HCT116 (cell line): ENCODE results near the gene ZNF541. TPM values are rescaled to one million over a fixed set of nuclear protein-coding genes. Genes with fewer than 3 reads are reported as not detected.

Experiments
- ATAC-seq: fragments of 200-7000 bp; cut with Tn5 transposase; 2 replicates; pipeline ENCODE4 v1.9.1; 2020; ENCODE audit warnings: mild to moderate bottlenecking, moderate library complexity
- BruUV-seq: library from RNA; stranded (reverse); fragments of 400-500 nt; replicated peaks from 2 replicates; lab custom pipeline; 2021; lab: Mats Ljungman, UMichigan
- CTCF ChIA-PET: fragments of 300-600 bp; sonication (Branson Sonifier 250); formaldehyde crosslinking; loops from one replicate; lab custom pipeline; 2021; ENCODE audit warnings: antibody characterized with exemption; lab: Charles Lee
- POLR2A ChIA-PET: fragments of 300-600, 350-600 bp; sonication (Branson Sonifier 250); formaldehyde crosslinking; loops from one replicate; lab custom pipeline; 2021; ENCODE audit warnings: antibody characterized with exemption; lab: Charles Lee
- RAD21 ChIA-PET, 2 experiments: fragments of 300-600 bp; sonication (Branson Sonifier 250); formaldehyde crosslinking; loops; one replicate each; lab custom pipeline; 2023; ENCODE audit warnings: low total read pairs in 2 of 2; ENCODE audit not compliant: uncharacterized antibody in 2 of 2, unreplicated experiment in 2 of 2, low non-redundant PET in 1 of 2; lab: Charles Lee
- DNase-seq: peaks from one replicate; pipeline ENCODE4 v3.0.0-alpha.2; 2010; ENCODE audit warnings: low read depth, low spot score
- H2AFZ ChIP-seq: fragments of 200-600 bp; shearing (Covaris generic), sonication (generic); 2 replicates; pipeline ENCODE4 v1.6.1; 2017; ENCODE audit warnings: low read depth, mixed run types, mixed read lengths, antibody characterized with exemption, low read length; ENCODE audit not compliant: poor library complexity, severe bottlenecking
- H3K27ac ChIP-seq: 2 replicates; pipeline ENCODE4 v1.5.1; 2012; ENCODE audit warnings: low read depth, low read length
- H3K27me3 ChIP-seq: fragments of 200-600 bp; sonication (generic); 2 replicates; pipeline ENCODE4 v1.6.1; 2016; ENCODE audit warnings: mixed run types, low read length, mixed read lengths; ENCODE audit not compliant: insufficient read depth
- H3K36me3 ChIP-seq, 2 experiments: fragments of 200-500 bp in 1 of 2; fragments of 200-600 bp in 1 of 2; sonication (Bioruptor generic) in 1 of 2; sonication (generic) in 1 of 2; 2 replicates each; pipeline versions ENCODE4 v1.5.1 to v1.6.1; 2014 to 2016; ENCODE audit warnings: low read length in 2 of 2, inconsistent platforms in 1 of 2, mixed read lengths in 1 of 2, mixed run types in 1 of 2; ENCODE audit not compliant: insufficient read depth in 2 of 2, control insufficient read depth in 1 of 2
- H3K4me1 ChIP-seq, 2 experiments: fragments of 200-600 bp in 1 of 2; sonication (generic) in 1 of 2; 2 replicates each; pipeline versions ENCODE4 v1.5.1 to v1.6.1; 2012 to 2017; ENCODE audit warnings: low read length in 2 of 2, inconsistent platforms in 1 of 2, mild to moderate bottlenecking in 1 of 2, mixed read lengths in 1 of 2, mixed run types in 1 of 2, moderate library complexity in 1 of 2; ENCODE audit not compliant: insufficient read depth in 2 of 2, control insufficient read depth in 1 of 2
- H3K4me2 ChIP-seq: fragments of 200-600 bp; sonication (generic); 2 replicates; pipeline ENCODE4 v1.6.1; 2017; ENCODE audit warnings: mixed run types, low read length, mixed read lengths
- H3K4me3 ChIP-seq, 2 experiments: fragments of 200-600 bp in 1 of 2; sonication (generic) in 1 of 2; replicated peaks in 1 of 2; 2 replicates each; pipeline ENCODE4 v1.5.1; 2011 to 2016; ENCODE audit warnings: low read length in 2 of 2, control low read depth in 1 of 2, low read depth in 1 of 2, mild to moderate bottlenecking in 1 of 2, mixed read lengths in 1 of 2, mixed run types in 1 of 2
- H3K79me2 ChIP-seq: fragments of 200-600 bp; sonication (generic); 2 replicates; pipeline ENCODE4 v1.6.1; 2017; ENCODE audit warnings: mild to moderate bottlenecking, mixed run types, low read length, moderate library complexity, mixed read lengths; ENCODE audit not compliant: insufficient read depth
- H3K9ac ChIP-seq: fragments of 200-600 bp; sonication (generic); 2 replicates; pipeline ENCODE4 v1.6.1; 2016; ENCODE audit warnings: low read length, mixed read lengths
- H3K9me2 ChIP-seq: fragments of 200-600 bp; sonication (generic), shearing (Covaris generic); 2 replicates; pipeline ENCODE4 v1.6.1; 2017; ENCODE audit warnings: mixed run types, mild to moderate bottlenecking, moderate library complexity; ENCODE audit not compliant: insufficient read depth
- H3K9me3 ChIP-seq, 2 experiments: fragments of 200-500 bp in 1 of 2; fragments of 200-600 bp in 1 of 2; sonication (Bioruptor generic) in 1 of 2; sonication (generic) in 1 of 2; 2 replicates each; pipeline ENCODE4 v1.6.1; 2014 to 2017; ENCODE audit warnings: low read length in 2 of 2, mixed read lengths in 2 of 2, inconsistent platforms in 1 of 2, low read depth in 1 of 2, mild to moderate bottlenecking in 1 of 2, mixed run types in 1 of 2, moderate library complexity in 1 of 2; ENCODE audit not compliant: control insufficient read depth in 1 of 2, insufficient read depth in 1 of 2
- H4K20me1 ChIP-seq: fragments of 200-600 bp; sonication (generic), shearing (Covaris generic); 2 replicates; pipeline ENCODE4 v1.6.1; 2017; ENCODE audit warnings: mixed run types, mild to moderate bottlenecking, moderate library complexity; ENCODE audit not compliant: insufficient read depth
- CEBPB ChIP-seq: IDR thresholded peaks from 2 replicates; pipeline ENCODE4 v1.6.1; 2012; ENCODE audit warnings: low read depth
- EGR1 ChIP-seq: IDR thresholded peaks from 2 replicates; pipeline ENCODE4 v1.6.1; 2012; ENCODE audit warnings: low read depth
- ELF1 ChIP-seq: IDR thresholded peaks from 2 replicates; pipeline ENCODE4 v1.6.1; 2012; ENCODE audit warnings: low read depth, borderline replicate concordance
- POLR2AphosphoS5 ChIP-seq: IDR thresholded peaks from 2 replicates; pipeline ENCODE4 v1.6.1; 2011; ENCODE audit warnings: mild to moderate bottlenecking, low read depth, low read length, moderate library complexity
- SIN3A ChIP-seq: IDR thresholded peaks from 2 replicates; pipeline ENCODE4 v1.6.1; 2012; ENCODE audit warnings: low read depth
- TCF7L2 ChIP-seq: IDR thresholded peaks from 2 replicates; pipeline ENCODE4 v1.7.0; 2011; ENCODE audit warnings: borderline replicate concordance, inconsistent platforms; ENCODE audit not compliant: insufficient read depth, insufficient read length; ENCODE audit errors: extremely low read depth
- ZFX ChIP-seq: fragments of 450-650 bp; IDR thresholded peaks from 2 replicates; pipeline ENCODE4 v1.6.1; 2017
- ZNF274 ChIP-seq: fragments of 200-500 bp; sonication (Bioruptor generic); IDR thresholded peaks from 2 replicates; pipeline ENCODE4 v1.6.1; 2014; ENCODE audit warnings: mild to moderate bottlenecking, low read depth, low read length, inconsistent platforms
- intact Hi-C: fragments of 100-400 bp; cut with micrococcal nuclease; formaldehyde crosslinking; loops from 2 replicates; pipeline ENCODE4 v1.10.0; 2022
- total RNA-seq: library from RNA; stranded (reverse); gene quantifications from one replicate; pipeline ENCODE4 v1.2.1, GENCODE V29; 2021; ENCODE audit not compliant: unreplicated experiment
- TF ChIP-seq, protein P1 (sequence below): IDR thresholded peaks from 2 replicates; pipeline ENCODE4 v1.6.1; 2012
- TF ChIP-seq, protein P2 (sequence below): IDR thresholded peaks from 2 replicates; pipeline ENCODE4 v1.6.1; 2012; ENCODE audit warnings: low read depth

The ZNF541 gene
- total RNA-seq, 1 experiment from 2014 or later: not detected

- H3K27ac ChIP-seq: no peak overlapping the region
- ATAC-seq: no peak
- CTCF ChIA-PET: interaction anchor here (0.7 to 1.1 kb wide), 3 partner anchors 46 to 60 kb away, joined by 3 read pairs; partner anchors contain the start of gene NAPA
- H3K27me3 ChIP-seq: no peaks in the 10 kb centered on the region
- no peaks in the 10 kb centered on the region for H3K79me2 ChIP-seq
- TF ChIP-seq, protein P1, sequence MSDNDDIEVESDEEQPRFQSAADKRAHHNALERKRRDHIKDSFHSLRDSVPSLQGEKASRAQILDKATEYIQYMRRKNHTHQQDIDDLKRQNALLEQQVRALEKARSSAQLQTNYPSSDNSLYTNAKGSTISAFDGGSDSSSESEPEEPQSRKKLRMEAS: no peak
- TF ChIP-seq ZNF274: no peak
- TF ChIP-seq EGR1: no peak
- no peak for TF ChIP-seq POLR2AphosphoS5
- TF ChIP-seq ZFX: no peak
- no peak for TF ChIP-seq SIN3A
- TF ChIP-seq, all 23 proteins: peak for 0
- no peaks in the 10 kb centered on the region for H3K9me2 ChIP-seq
- H3K4me2 ChIP-seq: no peak overlapping the region
- H3K4me1 ChIP-seq: no peaks in the 10 kb centered on the region
- no peaks in the 10 kb centered on the region for H3K9me3 ChIP-seq
- no peak for DNase-seq
- no peak overlapping the region for H3K9ac ChIP-seq
- H3K4me3 ChIP-seq: no peak overlapping the region
- H4K20me1 ChIP-seq: no peaks in the 10 kb centered on the region
- intact Hi-C loops: no loop called here
- BruUV-seq: no TSS peak
- POLR2A ChIA-PET: no interaction called here
- RAD21 ChIA-PET: no interaction called here
- H3K36me3 ChIP-seq: no peaks in the 10 kb centered on the region
- H2AFZ ChIP-seq: no peak overlapping the region
Observed at GRCh38 chr19:47560999-47561398, 11.9 kb downstream of the ZNF541 start.

DNA sequence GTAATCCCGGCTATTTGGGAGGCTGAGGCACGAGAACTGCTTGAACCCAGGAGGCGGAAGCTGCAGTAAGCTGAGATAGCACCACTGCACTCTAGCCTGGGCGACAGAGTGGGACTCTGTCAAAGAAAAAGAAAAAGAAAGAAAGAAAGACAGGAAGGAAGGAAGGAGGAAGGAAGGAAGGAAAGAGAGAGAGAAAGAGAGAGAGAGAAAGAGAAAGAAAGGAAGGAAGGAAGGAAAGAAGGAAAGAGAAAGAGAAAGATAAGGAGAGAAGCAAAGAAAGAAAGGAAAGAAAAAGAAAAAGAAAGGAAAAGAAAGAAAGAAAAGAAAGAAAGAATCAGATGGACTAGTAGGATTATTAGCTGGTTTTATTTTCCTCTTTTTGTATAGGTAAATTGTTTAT, 22.8 kb downstream of the ZNF541 start:
- no peak for ATAC-seq
- Histone ChIP-seq H3K9me3 (no peaks in the 10 kb centered on the region), H3K9ac (no peak overlapping the region), H3K36me3 (no peaks in the 10 kb centered on the region), H3K27ac (no peak overlapping the region), H3K4me1 (no peaks in the 10 kb centered on the region), H4K20me1 (no peaks in the 10 kb centered on the region), H3K79me2 (no peaks in the 10 kb centered on the region), H3K4me3 (no peak overlapping the region), H2AFZ (no peak overlapping the region), H3K4me2 (no peak overlapping the region), H3K27me3 (no peaks in the 10 kb centered on the region), H3K9me2 (no peaks in the 10 kb centered on the region)
- intact Hi-C loops: no loop called here
- ChIA-PET RAD21 (interaction anchor here in 1 of 2 experiments (0.6 kb wide), 1 partner anchor 991 kb away, joined by 4 read pairs; no protein-coding TSS in a partner anchor), POLR2A (no interaction called here), CTCF (no interaction called here)
- no TSS peak for BruUV-seq
- TF ChIP-seq CEBPB (no peak), ELF1 (no peak), TCF7L2 (no peak)
- TF ChIP-seq, protein P2, sequence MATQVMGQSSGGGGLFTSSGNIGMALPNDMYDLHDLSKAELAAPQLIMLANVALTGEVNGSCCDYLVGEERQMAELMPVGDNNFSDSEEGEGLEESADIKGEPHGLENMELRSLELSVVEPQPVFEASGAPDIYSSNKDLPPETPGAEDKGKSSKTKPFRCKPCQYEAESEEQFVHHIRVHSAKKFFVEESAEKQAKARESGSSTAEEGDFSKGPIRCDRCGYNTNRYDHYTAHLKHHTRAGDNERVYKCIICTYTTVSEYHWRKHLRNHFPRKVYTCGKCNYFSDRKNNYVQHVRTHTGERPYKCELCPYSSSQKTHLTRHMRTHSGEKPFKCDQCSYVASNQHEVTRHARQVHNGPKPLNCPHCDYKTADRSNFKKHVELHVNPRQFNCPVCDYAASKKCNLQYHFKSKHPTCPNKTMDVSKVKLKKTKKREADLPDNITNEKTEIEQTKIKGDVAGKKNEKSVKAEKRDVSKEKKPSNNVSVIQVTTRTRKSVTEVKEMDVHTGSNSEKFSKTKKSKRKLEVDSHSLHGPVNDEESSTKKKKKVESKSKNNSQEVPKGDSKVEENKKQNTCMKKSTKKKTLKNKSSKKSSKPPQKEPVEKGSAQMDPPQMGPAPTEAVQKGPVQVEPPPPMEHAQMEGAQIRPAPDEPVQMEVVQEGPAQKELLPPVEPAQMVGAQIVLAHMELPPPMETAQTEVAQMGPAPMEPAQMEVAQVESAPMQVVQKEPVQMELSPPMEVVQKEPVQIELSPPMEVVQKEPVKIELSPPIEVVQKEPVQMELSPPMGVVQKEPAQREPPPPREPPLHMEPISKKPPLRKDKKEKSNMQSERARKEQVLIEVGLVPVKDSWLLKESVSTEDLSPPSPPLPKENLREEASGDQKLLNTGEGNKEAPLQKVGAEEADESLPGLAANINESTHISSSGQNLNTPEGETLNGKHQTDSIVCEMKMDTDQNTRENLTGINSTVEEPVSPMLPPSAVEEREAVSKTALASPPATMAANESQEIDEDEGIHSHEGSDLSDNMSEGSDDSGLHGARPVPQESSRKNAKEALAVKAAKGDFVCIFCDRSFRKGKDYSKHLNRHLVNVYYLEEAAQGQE: no peak
- no peak for DNase-seq
